HCT116 (cell line): Measurements from ENCODE around the gene PDK1. TPM values are rescaled to one million over a fixed set of nuclear protein-coding genes. Genes with fewer than 3 reads are reported as not detected.

Experiments used
- ATAC-seq: fragments of 200-7000 bp; cut with Tn5 transposase; 2 replicates; pipeline ENCODE4 v1.9.1; 2020; ENCODE audit warnings: mild to moderate bottlenecking, moderate library complexity
- BruUV-seq: library from RNA; stranded (reverse); fragments of 400-500 nt; replicated peaks from 2 replicates; lab custom pipeline; 2021; lab: Mats Ljungman, UMichigan
- CTCF ChIA-PET: fragments of 300-600 bp; sonication (Branson Sonifier 250); formaldehyde crosslinking; loops from one replicate; lab custom pipeline; 2021; ENCODE audit warnings: antibody characterized with exemption; lab: Charles Lee
- POLR2A ChIA-PET: fragments of 300-600, 350-600 bp; sonication (Branson Sonifier 250); formaldehyde crosslinking; loops from one replicate; lab custom pipeline; 2021; ENCODE audit warnings: antibody characterized with exemption; lab: Charles Lee
- RAD21 ChIA-PET, 2 experiments: fragments of 300-600 bp; sonication (Branson Sonifier 250); formaldehyde crosslinking; loops; one replicate each; lab custom pipeline; 2023; ENCODE audit warnings: low total read pairs in 2 of 2; ENCODE audit not compliant: uncharacterized antibody in 2 of 2, unreplicated experiment in 2 of 2, low non-redundant PET in 1 of 2; lab: Charles Lee
- DNase-seq: peaks from one replicate; pipeline ENCODE4 v3.0.0-alpha.2; 2010; ENCODE audit warnings: low read depth, low spot score
- H2AFZ ChIP-seq: fragments of 200-600 bp; shearing (Covaris generic), sonication (generic); 2 replicates; pipeline ENCODE4 v1.6.1; 2017; ENCODE audit warnings: low read depth, mixed run types, mixed read lengths, antibody characterized with exemption, low read length; ENCODE audit not compliant: poor library complexity, severe bottlenecking
- H3K27ac ChIP-seq: 2 replicates; pipeline ENCODE4 v1.5.1; 2012; ENCODE audit warnings: low read depth, low read length
- H3K27me3 ChIP-seq: fragments of 200-600 bp; sonication (generic); 2 replicates; pipeline ENCODE4 v1.6.1; 2016; ENCODE audit warnings: mixed run types, low read length, mixed read lengths; ENCODE audit not compliant: insufficient read depth
- H3K36me3 ChIP-seq, 2 experiments: fragments of 200-500 bp in 1 of 2; fragments of 200-600 bp in 1 of 2; sonication (Bioruptor generic) in 1 of 2; sonication (generic) in 1 of 2; 2 replicates each; pipeline versions ENCODE4 v1.5.1 to v1.6.1; 2014 to 2016; ENCODE audit warnings: low read length in 2 of 2, inconsistent platforms in 1 of 2, mixed read lengths in 1 of 2, mixed run types in 1 of 2; ENCODE audit not compliant: insufficient read depth in 2 of 2, control insufficient read depth in 1 of 2
- H3K4me1 ChIP-seq, 2 experiments: fragments of 200-600 bp in 1 of 2; sonication (generic) in 1 of 2; 2 replicates each; pipeline versions ENCODE4 v1.5.1 to v1.6.1; 2012 to 2017; ENCODE audit warnings: low read length in 2 of 2, inconsistent platforms in 1 of 2, mild to moderate bottlenecking in 1 of 2, mixed read lengths in 1 of 2, mixed run types in 1 of 2, moderate library complexity in 1 of 2; ENCODE audit not compliant: insufficient read depth in 2 of 2, control insufficient read depth in 1 of 2
- H3K4me2 ChIP-seq: fragments of 200-600 bp; sonication (generic); 2 replicates; pipeline ENCODE4 v1.6.1; 2017; ENCODE audit warnings: mixed run types, low read length, mixed read lengths
- H3K4me3 ChIP-seq, 2 experiments: fragments of 200-600 bp in 1 of 2; sonication (generic) in 1 of 2; replicated peaks in 1 of 2; 2 replicates each; pipeline ENCODE4 v1.5.1; 2011 to 2016; ENCODE audit warnings: low read length in 2 of 2, control low read depth in 1 of 2, low read depth in 1 of 2, mild to moderate bottlenecking in 1 of 2, mixed read lengths in 1 of 2, mixed run types in 1 of 2
- H3K79me2 ChIP-seq: fragments of 200-600 bp; sonication (generic); 2 replicates; pipeline ENCODE4 v1.6.1; 2017; ENCODE audit warnings: mild to moderate bottlenecking, mixed run types, low read length, moderate library complexity, mixed read lengths; ENCODE audit not compliant: insufficient read depth
- H3K9ac ChIP-seq: fragments of 200-600 bp; sonication (generic); 2 replicates; pipeline ENCODE4 v1.6.1; 2016; ENCODE audit warnings: low read length, mixed read lengths
- H3K9me2 ChIP-seq: fragments of 200-600 bp; sonication (generic), shearing (Covaris generic); 2 replicates; pipeline ENCODE4 v1.6.1; 2017; ENCODE audit warnings: mixed run types, mild to moderate bottlenecking, moderate library complexity; ENCODE audit not compliant: insufficient read depth
- H3K9me3 ChIP-seq, 2 experiments: fragments of 200-500 bp in 1 of 2; fragments of 200-600 bp in 1 of 2; sonication (Bioruptor generic) in 1 of 2; sonication (generic) in 1 of 2; 2 replicates each; pipeline ENCODE4 v1.6.1; 2014 to 2017; ENCODE audit warnings: low read length in 2 of 2, mixed read lengths in 2 of 2, inconsistent platforms in 1 of 2, low read depth in 1 of 2, mild to moderate bottlenecking in 1 of 2, mixed run types in 1 of 2, moderate library complexity in 1 of 2; ENCODE audit not compliant: control insufficient read depth in 1 of 2, insufficient read depth in 1 of 2
- H4K20me1 ChIP-seq: fragments of 200-600 bp; sonication (generic), shearing (Covaris generic); 2 replicates; pipeline ENCODE4 v1.6.1; 2017; ENCODE audit warnings: mixed run types, mild to moderate bottlenecking, moderate library complexity; ENCODE audit not compliant: insufficient read depth
- CBX3 ChIP-seq: IDR thresholded peaks from 2 replicates; pipeline ENCODE4 v1.6.1; 2012; ENCODE audit warnings: low read depth
- CEBPB ChIP-seq: IDR thresholded peaks from 2 replicates; pipeline ENCODE4 v1.6.1; 2012; ENCODE audit warnings: low read depth
- EGR1 ChIP-seq: IDR thresholded peaks from 2 replicates; pipeline ENCODE4 v1.6.1; 2012; ENCODE audit warnings: low read depth
- ELF1 ChIP-seq: IDR thresholded peaks from 2 replicates; pipeline ENCODE4 v1.6.1; 2012; ENCODE audit warnings: low read depth, borderline replicate concordance
- EZH2 ChIP-seq: fragments of 200-600 bp; sonication (generic); IDR thresholded peaks from 2 replicates; pipeline ENCODE4 v1.6.1; 2017; ENCODE audit warnings: antibody characterized with exemption, mixed run types
- FOSL1 ChIP-seq: IDR thresholded peaks from 2 replicates; pipeline ENCODE4 v1.6.1; 2012; ENCODE audit warnings: low read depth
- JUND ChIP-seq: IDR thresholded peaks from 2 replicates; pipeline ENCODE4 v1.6.1; 2012
- POLR2A ChIP-seq: IDR thresholded peaks from 2 replicates; pipeline ENCODE4 v1.7.0; 2011; ENCODE audit warnings: borderline replicate concordance; ENCODE audit not compliant: insufficient read depth, insufficient read length; ENCODE audit errors: extremely low read depth
- POLR2AphosphoS5 ChIP-seq: IDR thresholded peaks from 2 replicates; pipeline ENCODE4 v1.6.1; 2011; ENCODE audit warnings: mild to moderate bottlenecking, low read depth, low read length, moderate library complexity
- RAD21 ChIP-seq: IDR thresholded peaks from 2 replicates; pipeline ENCODE4 v1.6.1; 2012; ENCODE audit warnings: low read depth, mild to moderate bottlenecking
- REST ChIP-seq: IDR thresholded peaks from 2 replicates; pipeline ENCODE4 v1.6.1; 2012; ENCODE audit warnings: low read depth
- SP1 ChIP-seq: IDR thresholded peaks from 2 replicates; pipeline ENCODE4 v1.6.1; 2012; ENCODE audit warnings: low read depth
- ZBTB33 ChIP-seq: IDR thresholded peaks from 2 replicates; pipeline ENCODE4 v1.6.1; 2011; ENCODE audit warnings: mild to moderate bottlenecking, low read length, moderate library complexity; ENCODE audit not compliant: insufficient replicate concordance; ENCODE audit errors: extremely low read depth
- ZNF274 ChIP-seq: fragments of 200-500 bp; sonication (Bioruptor generic); IDR thresholded peaks from 2 replicates; pipeline ENCODE4 v1.6.1; 2014; ENCODE audit warnings: mild to moderate bottlenecking, low read depth, low read length, inconsistent platforms
- intact Hi-C: fragments of 100-400 bp; cut with micrococcal nuclease; formaldehyde crosslinking; loops from 2 replicates; pipeline ENCODE4 v1.10.0; 2022
- total RNA-seq: library from RNA; stranded (reverse); gene quantifications from one replicate; pipeline ENCODE4 v1.2.1, GENCODE V29; 2021; ENCODE audit not compliant: unreplicated experiment

Gene PDK1
- total RNA-seq, 1 experiment from 2014 or later, result 21.3 TPM

GRCh38 chr2:172555522-172556283 lies at the start of gene PDK1 (continued):
- TF ChIP-seq FOSL1, result no peak
- peak; percentile 83 for TF ChIP-seq POLR2A
- no peak for TF ChIP-seq CBX3
- no peak for TF ChIP-seq ZNF274
- no peak; the same call in 1 of the 2 replicates for TF ChIP-seq SP1
- TF ChIP-seq EGR1, result peak; percentile 38; the same call in 1 of the 2 replicates
- peak; percentile 95 for TF ChIP-seq POLR2AphosphoS5

- H3K36me3 ChIP-seq, result peaks cover 13 to 26% of the 10 kb centered on the region in 2 experiments; a peak in 3 of 4 replicates
- no peaks in the 10 kb centered on the region for H3K79me2 ChIP-seq
- H4K20me1 ChIP-seq, result no peaks in the 10 kb centered on the region
- intact Hi-C loops, result no loop called here
- BruUV-seq, result no TSS peak
- no peak overlapping the region for H3K9ac ChIP-seq
- POLR2A ChIA-PET, result no interaction called here
- ATAC-seq, result no peak
- no peak for TF ChIP-seq EZH2
- H3K4me3 ChIP-seq, result no peak overlapping the region
- peaks cover 2 to 5% of the 10 kb centered on the region in 2 experiments; a peak in 1 of 4 replicates for H3K9me3 ChIP-seq
- no peaks in the 10 kb centered on the region for H3K27me3 ChIP-seq
- CTCF ChIA-PET, result no interaction called here
- H3K4me2 ChIP-seq, result no peak overlapping the region
- no peak for DNase-seq
- no peak overlapping the region for H3K27ac ChIP-seq
- RAD21 ChIA-PET, result no interaction called here
- no peaks in the 10 kb centered on the region for H3K9me2 ChIP-seq
- no peak overlapping the region for H2AFZ ChIP-seq
- no peaks in the 10 kb centered on the region for H3K4me1 ChIP-seq
Measured at GRCh38 chr2:172507199-172507598, 48.7 kb upstream of the PDK1 start.

- no peaks in the 10 kb centered on the region for H4K20me1 ChIP-seq
- intact Hi-C loops, result no loop called here
- no peaks in the 10 kb centered on the region for H3K79me2 ChIP-seq
- H3K9me2 ChIP-seq, result no peaks in the 10 kb centered on the region
- peaks cover 4 to 8% of the 10 kb centered on the region in 2 experiments; a peak in 1 of 4 replicates for H3K36me3 ChIP-seq
- no peak overlapping the region for H3K27ac ChIP-seq
- POLR2A ChIA-PET, result no interaction called here
- no peak overlapping the region for H3K9ac ChIP-seq
- no peak for ATAC-seq
- no peak overlapping the region for H3K4me2 ChIP-seq
- CTCF ChIA-PET, result no interaction called here
- no TSS peak for BruUV-seq
- no peak overlapping the region for H2AFZ ChIP-seq
- DNase-seq, result no peak
- H3K4me1 ChIP-seq, result no peaks in the 10 kb centered on the region
- H3K4me3 ChIP-seq, result no peak overlapping the region
- peaks cover 5 to 15% of the 10 kb centered on the region in 2 experiments; a peak in 1 of 4 replicates for H3K9me3 ChIP-seq
- H3K27me3 ChIP-seq, result no peaks in the 10 kb centered on the region
- RAD21 ChIA-PET, result no interaction called here
- no peak for TF ChIP-seq RAD21
- no peak for TF ChIP-seq ELF1
- no peak for TF ChIP-seq EZH2
- no peak for TF ChIP-seq ZBTB33
- TF ChIP-seq CEBPB, result no peak
- TF ChIP-seq REST, result no peak
- TF ChIP-seq JUND, result no peak
- no peak for TF ChIP-seq ZNF274
- no peak for TF ChIP-seq CBX3
Measured at GRCh38 chr2:172510088-172510487, 45.8 kb upstream of the PDK1 start.
